ENCODE results near the gene OR1J2. TPM values are rescaled to one million over a fixed set of nuclear protein-coding genes. Genes with fewer than 3 reads are reported as not detected.

Gene OR1J2
- polyA plus RNA-seq, 5 donors = not detected

DNA sequence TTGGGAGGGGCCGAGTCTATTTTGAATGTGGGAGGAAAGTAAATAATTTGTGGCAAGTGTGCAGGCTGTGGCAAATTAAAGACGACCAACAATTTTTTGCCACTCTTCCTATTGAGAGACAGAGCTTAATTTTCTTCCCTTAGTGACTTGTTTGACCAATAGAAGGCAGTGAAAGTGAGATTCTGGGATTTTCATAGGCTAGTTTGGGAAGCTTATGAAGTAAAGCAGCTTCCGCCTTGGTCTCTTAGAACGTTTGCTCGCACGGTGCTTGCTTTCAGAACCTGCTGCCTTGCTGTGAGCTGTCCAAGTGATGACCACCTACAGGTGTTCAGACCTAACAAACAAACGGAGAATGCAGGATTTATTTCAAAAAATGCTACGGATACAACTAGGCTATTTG is 35.6 kb downstream of the OR1J2 start:
- no peak for DNase-seq

- DNase-seq = no peak
Measured at GRCh38 chr9:122551371-122551770, 40.8 kb downstream of the OR1J2 start.

- DNase-seq = no peak
Measured at GRCh38 chr9:122552812-122553211, 42.2 kb downstream of the OR1J2 start, which contains the start of gene OR1N2. Gene OR1N2 (plus strand): TSS chr9:122553112. CDS start chr9:122553212, 100 bp downstream.

Other genes with a start within 250 kb of the OR1J2 start
- 10 to 100 TPM; 27.0 to 41.9 (median 33.6) TPM for gene RBM18, start 246.0 kb upstream of the OR1J2 start, polyA plus RNA-seq (ENCODE audit: insufficient read depth in 1 of 5, insufficient read length in 5 of 5, low replicate concordance in 1 of 5)
- 10 to 100 TPM; 34.8 to 48.8 (median 44.2) TPM for gene MRRF, start 245.9 kb upstream of the OR1J2 start, polyA plus RNA-seq (ENCODE audit: insufficient read depth in 1 of 5, insufficient read length in 5 of 5, low replicate concordance in 1 of 5)
- 1 to 10 TPM; 3.7 to 5.6 (median 4.0) TPM for gene PTGS1, start 139.8 kb upstream of the OR1J2 start, polyA plus RNA-seq (ENCODE audit: insufficient read depth in 1 of 5, insufficient read length in 5 of 5, low replicate concordance in 1 of 5)
- gene OR1J1, start 32.9 kb upstream of the OR1J2 start, polyA plus RNA-seq (ENCODE audit: insufficient read depth in 1 of 5, insufficient read length in 5 of 5, low replicate concordance in 1 of 5) = not detected
- not detected for gene OR1J4, start 8.3 kb downstream of the OR1J2 start, polyA plus RNA-seq (ENCODE audit: insufficient read depth in 1 of 5, insufficient read length in 5 of 5, low replicate concordance in 1 of 5)
- gene OR1N1, start 16.5 kb downstream of the OR1J2 start, polyA plus RNA-seq (ENCODE audit: insufficient read depth in 1 of 5, insufficient read length in 5 of 5, low replicate concordance in 1 of 5) = not detected
- not detected for gene OR1N2, start 42.3 kb downstream of the OR1J2 start, polyA plus RNA-seq (ENCODE audit: insufficient read depth in 1 of 5, insufficient read length in 5 of 5, low replicate concordance in 1 of 5)
- gene OR1L8, start 72.6 kb downstream of the OR1J2 start, polyA plus RNA-seq (ENCODE audit: insufficient read depth in 1 of 5, insufficient read length in 5 of 5, low replicate concordance in 1 of 5) = under 1 TPM; 0.12 to 0.39 (median 0.28) TPM
- not detected for gene OR1Q1, start 103.9 kb downstream of the OR1J2 start, polyA plus RNA-seq (ENCODE audit: insufficient read depth in 1 of 5, insufficient read length in 5 of 5, low replicate concordance in 1 of 5)
- not detected for gene OR1B1, start 146.8 kb downstream of the OR1J2 start, polyA plus RNA-seq (ENCODE audit: insufficient read depth in 1 of 5, insufficient read length in 5 of 5, low replicate concordance in 1 of 5)
- gene OR1L1, start 150.9 kb downstream of the OR1J2 start, polyA plus RNA-seq (ENCODE audit: insufficient read depth in 1 of 5, insufficient read length in 5 of 5, low replicate concordance in 1 of 5) = not detected
- not detected for gene OR1L3, start 164.3 kb downstream of the OR1J2 start, polyA plus RNA-seq (ENCODE audit: insufficient read depth in 1 of 5, insufficient read length in 5 of 5, low replicate concordance in 1 of 5)
- gene OR1L4, start 213.2 kb downstream of the OR1J2 start, polyA plus RNA-seq (ENCODE audit: insufficient read depth in 1 of 5, insufficient read length in 5 of 5, low replicate concordance in 1 of 5) = not detected
- not detected for gene OR1L6, start 231.5 kb downstream of the OR1J2 start, polyA plus RNA-seq (ENCODE audit: insufficient read depth in 1 of 5, insufficient read length in 5 of 5, low replicate concordance in 1 of 5)